Endothelial cell of umbilical vein (primary cell): ENCODE results near the gene VAV2.

ENCODE experiments used
- EZH2 ChIP-seq: IDR thresholded peaks from 2 replicates; pipeline ENCODE4 v1.6.1; 2012; ENCODE audit warnings: borderline replicate concordance, low read depth, mild to moderate bottlenecking, moderate library complexity, low read length, inconsistent platforms; ENCODE audit not compliant: severe bottlenecking
- JUN ChIP-seq: IDR thresholded peaks from 2 replicates; pipeline ENCODE4 v1.6.1; 2011; ENCODE audit warnings: borderline replicate concordance, low read depth; ENCODE audit not compliant: insufficient read length, insufficient read depth
- POLR2AphosphoS5 ChIP-seq: IDR thresholded peaks from 2 replicates; pipeline ENCODE4 v1.6.1; 2012; ENCODE audit warnings: low read depth, mild to moderate bottlenecking, control low read depth, low read length, moderate library complexity; ENCODE audit not compliant: insufficient read depth
- TF ChIP-seq, protein P1 (sequence below), 2 donors: IDR thresholded peaks; 1 replicate in 1 of 2; 2 replicates in 1 of 2; pipeline ENCODE4 v1.5.1; 2011; ENCODE audit warnings: low read length in 2 of 2, mild to moderate bottlenecking in 2 of 2, moderate library complexity in 2 of 2, control low read depth in 1 of 2, inconsistent platforms in 1 of 2, low read depth in 1 of 2; ENCODE audit not compliant: insufficient read depth in 1 of 2; ENCODE audit errors: extremely low read depth in 1 of 2
- TF ChIP-seq, protein P2 (sequence below): IDR thresholded peaks from 2 replicates; pipeline ENCODE4 v1.6.1; 2011; ENCODE audit not compliant: insufficient read depth, insufficient read length

DNA sequence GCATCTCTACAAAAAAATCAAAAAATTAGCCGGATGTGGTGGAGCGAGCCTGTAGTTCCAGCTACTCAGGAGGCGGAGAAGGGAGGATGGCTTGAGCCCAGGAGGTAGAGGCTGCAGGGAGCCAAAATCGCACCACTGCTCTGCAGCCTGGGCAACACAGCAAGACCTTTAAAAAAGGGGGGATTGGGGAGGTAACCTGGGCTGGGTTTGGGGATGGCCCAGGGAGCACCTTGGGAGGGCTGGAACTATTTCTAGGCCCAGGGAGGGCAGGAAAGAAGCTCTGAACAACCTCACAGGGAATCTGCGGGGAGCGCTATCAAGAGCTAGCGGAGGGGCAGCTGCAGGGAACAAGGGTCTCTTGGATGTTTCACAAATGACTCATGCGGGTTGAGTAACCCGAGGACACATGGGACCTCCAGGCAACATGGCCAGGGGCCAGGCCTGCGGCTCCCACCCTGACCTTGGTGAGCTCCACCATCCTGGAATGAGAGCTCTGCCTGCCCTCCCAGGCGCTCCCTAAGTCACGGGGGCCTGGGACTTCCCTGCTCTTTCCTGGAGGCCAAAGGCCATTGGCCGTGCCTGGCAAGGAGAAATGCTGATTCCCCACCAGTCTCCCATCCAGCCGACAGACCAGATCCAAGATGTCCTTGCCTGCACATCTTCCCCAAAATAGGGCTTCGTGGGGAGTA, 277.4 kb downstream of the VAV2 start:
- TF ChIP-seq, protein P1, sequence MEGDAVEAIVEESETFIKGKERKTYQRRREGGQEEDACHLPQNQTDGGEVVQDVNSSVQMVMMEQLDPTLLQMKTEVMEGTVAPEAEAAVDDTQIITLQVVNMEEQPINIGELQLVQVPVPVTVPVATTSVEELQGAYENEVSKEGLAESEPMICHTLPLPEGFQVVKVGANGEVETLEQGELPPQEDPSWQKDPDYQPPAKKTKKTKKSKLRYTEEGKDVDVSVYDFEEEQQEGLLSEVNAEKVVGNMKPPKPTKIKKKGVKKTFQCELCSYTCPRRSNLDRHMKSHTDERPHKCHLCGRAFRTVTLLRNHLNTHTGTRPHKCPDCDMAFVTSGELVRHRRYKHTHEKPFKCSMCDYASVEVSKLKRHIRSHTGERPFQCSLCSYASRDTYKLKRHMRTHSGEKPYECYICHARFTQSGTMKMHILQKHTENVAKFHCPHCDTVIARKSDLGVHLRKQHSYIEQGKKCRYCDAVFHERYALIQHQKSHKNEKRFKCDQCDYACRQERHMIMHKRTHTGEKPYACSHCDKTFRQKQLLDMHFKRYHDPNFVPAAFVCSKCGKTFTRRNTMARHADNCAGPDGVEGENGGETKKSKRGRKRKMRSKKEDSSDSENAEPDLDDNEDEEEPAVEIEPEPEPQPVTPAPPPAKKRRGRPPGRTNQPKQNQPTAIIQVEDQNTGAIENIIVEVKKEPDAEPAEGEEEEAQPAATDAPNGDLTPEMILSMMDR (IDR thresholded peaks at IDR 0.05; ENCODE audit: extremely low read depth in 1 of 2, insufficient read depth in 1 of 2, low read depth in 1 of 2, low read length in 2 of 2), result no peak
- no peak for TF ChIP-seq JUN
- no peak for TF ChIP-seq EZH2
- TF ChIP-seq, protein P2, sequence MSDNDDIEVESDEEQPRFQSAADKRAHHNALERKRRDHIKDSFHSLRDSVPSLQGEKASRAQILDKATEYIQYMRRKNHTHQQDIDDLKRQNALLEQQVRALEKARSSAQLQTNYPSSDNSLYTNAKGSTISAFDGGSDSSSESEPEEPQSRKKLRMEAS, result no peak
- no peak for TF ChIP-seq POLR2AphosphoS5
